Peyer's patch (tissue), 4 donors: ENCODE data around the gene TSHZ3.

Source experiments
- POLR2A ChIP-seq, 2 donors: fragments of 450-650 bp; IDR thresholded peaks; one replicate each; pipeline ENCODE4 v1.5.1; 2017; ENCODE audit warnings: antibody characterized with exemption in 2 of 2, mild to moderate bottlenecking in 2 of 2, moderate library complexity in 2 of 2
- TF ChIP-seq, protein P1 (sequence below), 6 experiments: fragments of 450-650 bp in 4 of 6; fragments of 200-600 bp in 2 of 6; sonication (generic) in 1 of 6; IDR thresholded peaks; one replicate each; pipeline ENCODE4 v1.5.1; 2017 to 2019; ENCODE audit warnings: antibody characterized with exemption in 6 of 6, mild to moderate bottlenecking in 3 of 6, moderate library complexity in 1 of 6

DNA sequence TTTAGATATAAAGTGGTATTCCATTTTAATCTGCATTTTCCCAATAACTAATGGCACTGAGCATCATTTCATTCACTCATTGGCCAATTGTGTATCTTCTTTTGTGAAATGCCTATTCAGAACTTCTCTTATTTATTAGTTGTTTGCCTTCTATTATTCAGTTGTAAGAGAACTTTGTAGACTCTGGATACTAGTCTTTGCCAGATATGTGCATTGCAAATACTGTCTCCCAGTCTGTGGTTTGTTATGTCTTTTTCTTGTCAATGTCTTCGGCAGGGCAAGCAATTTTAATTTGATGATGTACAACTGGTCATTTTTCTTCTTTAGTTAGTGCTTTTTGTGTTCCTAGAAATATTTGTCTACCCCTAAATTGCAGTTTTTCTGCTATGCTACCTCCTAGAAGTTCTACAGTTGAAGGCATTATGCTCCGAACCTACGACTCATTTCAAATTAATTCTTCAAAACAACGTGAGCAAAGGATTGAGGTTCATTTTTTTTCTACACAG is 115.9 kb downstream of the TSHZ3 start:
- TF ChIP-seq, protein P1, sequence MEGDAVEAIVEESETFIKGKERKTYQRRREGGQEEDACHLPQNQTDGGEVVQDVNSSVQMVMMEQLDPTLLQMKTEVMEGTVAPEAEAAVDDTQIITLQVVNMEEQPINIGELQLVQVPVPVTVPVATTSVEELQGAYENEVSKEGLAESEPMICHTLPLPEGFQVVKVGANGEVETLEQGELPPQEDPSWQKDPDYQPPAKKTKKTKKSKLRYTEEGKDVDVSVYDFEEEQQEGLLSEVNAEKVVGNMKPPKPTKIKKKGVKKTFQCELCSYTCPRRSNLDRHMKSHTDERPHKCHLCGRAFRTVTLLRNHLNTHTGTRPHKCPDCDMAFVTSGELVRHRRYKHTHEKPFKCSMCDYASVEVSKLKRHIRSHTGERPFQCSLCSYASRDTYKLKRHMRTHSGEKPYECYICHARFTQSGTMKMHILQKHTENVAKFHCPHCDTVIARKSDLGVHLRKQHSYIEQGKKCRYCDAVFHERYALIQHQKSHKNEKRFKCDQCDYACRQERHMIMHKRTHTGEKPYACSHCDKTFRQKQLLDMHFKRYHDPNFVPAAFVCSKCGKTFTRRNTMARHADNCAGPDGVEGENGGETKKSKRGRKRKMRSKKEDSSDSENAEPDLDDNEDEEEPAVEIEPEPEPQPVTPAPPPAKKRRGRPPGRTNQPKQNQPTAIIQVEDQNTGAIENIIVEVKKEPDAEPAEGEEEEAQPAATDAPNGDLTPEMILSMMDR (IDR thresholded peaks at IDR 0.05) = no peak
- TF ChIP-seq POLR2A (IDR thresholded peaks at IDR 0.05) = no peak
